ENCODE measurements around the gene OVAAL. TPM values are rescaled to one million over a fixed set of nuclear protein-coding genes. Genes with fewer than 3 reads are reported as not detected.

The OVAAL gene
- total and polyA plus RNA-seq, 9 of the 15 experiments (the other 6 are each of a cell fraction or from before 2014, with no cell fraction given), result 0.04 to 0.18 (median 0.08) TPM; not detected in 4

DNA sequence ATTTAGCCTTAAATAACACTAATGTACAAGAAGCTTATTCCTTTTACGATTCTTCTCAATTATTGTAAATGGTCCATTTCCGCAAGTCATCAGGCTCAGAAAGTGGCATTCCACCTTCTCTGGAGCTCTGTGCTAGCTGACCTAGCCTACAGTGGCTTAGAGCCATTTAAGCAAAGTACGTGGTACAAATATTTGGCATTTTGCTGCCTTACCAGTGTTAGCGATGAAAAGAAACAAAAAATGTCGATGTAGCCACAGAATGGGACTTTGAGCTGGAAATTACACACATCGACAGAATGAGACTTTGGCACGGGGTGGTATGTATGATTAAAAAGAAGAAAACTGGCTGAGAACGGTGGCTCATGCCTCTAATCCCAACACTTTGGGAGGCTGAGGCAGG is 26.1 kb downstream of the OVAAL start:
- in situ Hi-C loops (cut with MboI) (no loop called here), intact Hi-C loops (cut with micrococcal nuclease) (loop anchor here (1.0 kb wide), 1 partner anchor 47 kb away; the partner anchor contains the start of gene XPR1)
- Histone ChIP-seq H2AFZ (ENCODE audit: low read depth, low read length) (peak overlapping the region; percentile 91), H3K4me2 (ENCODE audit: insufficient read depth, low read length) (peak overlapping the region; percentile 81), H3K4me3 (peak overlapping the region; percentile 6; the same call in 1 of the 2 replicates), H3K27me3 (ENCODE audit: control insufficient read depth in 2 of 2, insufficient read depth in 2 of 2, low read length in 2 of 2) (no peaks in the 10 kb centered on the region), H3K36me3 (ENCODE audit: control insufficient read depth, insufficient read depth, low read length) (no peaks in the 10 kb centered on the region), H4K20me1 (replicated peaks; ENCODE audit: control insufficient read depth, insufficient read depth, low read length) (no peaks in the 10 kb centered on the region), H3K79me2 (ENCODE audit: control insufficient read depth, insufficient read depth, low read length) (no peaks in the 10 kb centered on the region), H3K9ac (ENCODE audit: insufficient read depth in 1 of 2, low read depth in 2 of 2, low read length in 2 of 2) (peak overlapping the region; percentile 43 to 81; a peak in 3 of 4 replicates), H3K4me1 (replicated peaks in 1 of 2; ENCODE audit: control insufficient read depth in 2 of 2, insufficient read depth in 2 of 2, low read length in 2 of 2) (peaks cover 21 to 37% of the 10 kb centered on the region in 2 experiments), H3K27ac (ENCODE audit: extremely low read depth, low read depth, low read length) (peak overlapping the region; percentile 93), H3K9me1 (ENCODE audit: control insufficient read depth, insufficient read depth, low read length) (no peaks in the 10 kb centered on the region), H3K9me3 (replicated peaks; ENCODE audit: control insufficient read depth, insufficient read depth, low read depth, low read length) (peaks cover 7% of the 10 kb centered on the region)
- peak; percentile 11 for FAIRE-seq
- ATAC-seq, result peak; percentile 39
- TSS peak; percentile 73 for BruUV-seq (replicated peaks)
- WGBS (ENCODE audit: insufficient coverage, low coverage, missing lambda C conversion rate), result 32% methylated on average over 8 of the region's 8 CpGs
- DNase-seq (ENCODE audit: extremely low read depth in 1 of 4, low spot score in 3 of 4), result no peak
- CTCF ChIA-PET (ENCODE audit: low intra/inter-chr PET ratio), result no interaction called here
- POLR2A ChIA-PET, result interaction anchor here (0.6 to 2.0 kb wide), 11 partner anchors 10 to 1793 kb away, joined by 3 to 19 read pairs (median 5); no protein-coding TSS in a partner anchor
- TF ChIP-seq NR4A1 (CRISPR knock-in tag; IDR thresholded peaks at IDR 0.05) (no peak), NR4A1 (tag; IDR thresholded peaks at IDR 0.05) (peak; percentile 51), NFIX (CRISPR knock-in tag; IDR thresholded peaks at IDR 0.05; ENCODE audit: low read depth) (no peak), PTRF (tag; IDR thresholded peaks at IDR 0.05) (no peak), CHCHD3 (CRISPR knock-in tag; IDR thresholded peaks at IDR 0.05) (0 out of 2 replicates have a peak, but pooled peaks have one; percentile 27), TSC22D4 (tag; IDR thresholded peaks at IDR 0.05) (no peak), ZNF316 (IDR thresholded peaks at IDR 0.05) (peak; percentile 63), CHD1 (IDR thresholded peaks at IDR 0.05; ENCODE audit: low read length) (peak; percentile 74)
- TF ChIP-seq, protein P1, sequence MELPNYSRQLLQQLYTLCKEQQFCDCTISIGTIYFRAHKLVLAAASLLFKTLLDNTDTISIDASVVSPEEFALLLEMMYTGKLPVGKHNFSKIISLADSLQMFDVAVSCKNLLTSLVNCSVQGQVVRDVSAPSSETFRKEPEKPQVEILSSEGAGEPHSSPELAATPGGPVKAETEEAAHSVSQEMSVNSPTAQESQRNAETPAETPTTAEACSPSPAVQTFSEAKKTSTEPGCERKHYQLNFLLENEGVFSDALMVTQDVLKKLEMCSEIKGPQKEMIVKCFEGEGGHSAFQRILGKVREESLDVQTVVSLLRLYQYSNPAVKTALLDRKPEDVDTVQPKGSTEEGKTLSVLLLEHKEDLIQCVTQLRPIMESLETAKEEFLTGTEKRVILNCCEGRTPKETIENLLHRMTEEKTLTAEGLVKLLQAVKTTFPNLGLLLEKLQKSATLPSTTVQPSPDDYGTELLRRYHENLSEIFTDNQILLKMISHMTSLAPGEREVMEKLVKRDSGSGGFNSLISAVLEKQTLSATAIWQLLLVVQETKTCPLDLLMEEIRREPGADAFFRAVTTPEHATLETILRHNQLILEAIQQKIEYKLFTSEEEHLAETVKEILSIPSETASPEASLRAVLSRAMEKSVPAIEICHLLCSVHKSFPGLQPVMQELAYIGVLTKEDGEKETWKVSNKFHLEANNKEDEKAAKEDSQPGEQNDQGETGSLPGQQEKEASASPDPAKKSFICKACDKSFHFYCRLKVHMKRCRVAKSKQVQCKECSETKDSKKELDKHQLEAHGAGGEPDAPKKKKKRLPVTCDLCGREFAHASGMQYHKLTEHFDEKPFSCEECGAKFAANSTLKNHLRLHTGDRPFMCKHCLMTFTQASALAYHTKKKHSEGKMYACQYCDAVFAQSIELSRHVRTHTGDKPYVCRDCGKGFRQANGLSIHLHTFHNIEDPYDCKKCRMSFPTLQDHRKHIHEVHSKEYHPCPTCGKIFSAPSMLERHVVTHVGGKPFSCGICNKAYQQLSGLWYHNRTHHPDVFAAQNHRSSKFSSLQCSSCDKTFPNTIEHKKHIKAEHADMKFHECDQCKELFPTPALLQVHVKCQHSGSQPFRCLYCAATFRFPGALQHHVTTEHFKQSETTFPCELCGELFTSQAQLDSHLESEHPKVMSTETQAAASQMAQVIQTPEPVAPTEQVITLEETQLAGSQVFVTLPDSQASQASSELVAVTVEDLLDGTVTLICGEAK (IDR thresholded peaks at IDR 0.05), result peak; percentile 49; the same call in 1 of the 2 replicates
- TF ChIP-seq, protein P1 (CRISPR knock-in tag; IDR thresholded peaks at IDR 0.05), result no peak
- TF ChIP-seq, protein P2, sequence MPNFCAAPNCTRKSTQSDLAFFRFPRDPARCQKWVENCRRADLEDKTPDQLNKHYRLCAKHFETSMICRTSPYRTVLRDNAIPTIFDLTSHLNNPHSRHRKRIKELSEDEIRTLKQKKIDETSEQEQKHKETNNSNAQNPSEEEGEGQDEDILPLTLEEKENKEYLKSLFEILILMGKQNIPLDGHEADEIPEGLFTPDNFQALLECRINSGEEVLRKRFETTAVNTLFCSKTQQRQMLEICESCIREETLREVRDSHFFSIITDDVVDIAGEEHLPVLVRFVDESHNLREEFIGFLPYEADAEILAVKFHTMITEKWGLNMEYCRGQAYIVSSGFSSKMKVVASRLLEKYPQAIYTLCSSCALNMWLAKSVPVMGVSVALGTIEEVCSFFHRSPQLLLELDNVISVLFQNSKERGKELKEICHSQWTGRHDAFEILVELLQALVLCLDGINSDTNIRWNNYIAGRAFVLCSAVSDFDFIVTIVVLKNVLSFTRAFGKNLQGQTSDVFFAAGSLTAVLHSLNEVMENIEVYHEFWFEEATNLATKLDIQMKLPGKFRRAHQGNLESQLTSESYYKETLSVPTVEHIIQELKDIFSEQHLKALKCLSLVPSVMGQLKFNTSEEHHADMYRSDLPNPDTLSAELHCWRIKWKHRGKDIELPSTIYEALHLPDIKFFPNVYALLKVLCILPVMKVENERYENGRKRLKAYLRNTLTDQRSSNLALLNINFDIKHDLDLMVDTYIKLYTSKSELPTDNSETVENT (CRISPR knock-in tag; IDR thresholded peaks at IDR 0.05), result no peak
